Measurements from ENCODE around the gene PLEKHA7.

Gene PLEKHA7

DNA sequence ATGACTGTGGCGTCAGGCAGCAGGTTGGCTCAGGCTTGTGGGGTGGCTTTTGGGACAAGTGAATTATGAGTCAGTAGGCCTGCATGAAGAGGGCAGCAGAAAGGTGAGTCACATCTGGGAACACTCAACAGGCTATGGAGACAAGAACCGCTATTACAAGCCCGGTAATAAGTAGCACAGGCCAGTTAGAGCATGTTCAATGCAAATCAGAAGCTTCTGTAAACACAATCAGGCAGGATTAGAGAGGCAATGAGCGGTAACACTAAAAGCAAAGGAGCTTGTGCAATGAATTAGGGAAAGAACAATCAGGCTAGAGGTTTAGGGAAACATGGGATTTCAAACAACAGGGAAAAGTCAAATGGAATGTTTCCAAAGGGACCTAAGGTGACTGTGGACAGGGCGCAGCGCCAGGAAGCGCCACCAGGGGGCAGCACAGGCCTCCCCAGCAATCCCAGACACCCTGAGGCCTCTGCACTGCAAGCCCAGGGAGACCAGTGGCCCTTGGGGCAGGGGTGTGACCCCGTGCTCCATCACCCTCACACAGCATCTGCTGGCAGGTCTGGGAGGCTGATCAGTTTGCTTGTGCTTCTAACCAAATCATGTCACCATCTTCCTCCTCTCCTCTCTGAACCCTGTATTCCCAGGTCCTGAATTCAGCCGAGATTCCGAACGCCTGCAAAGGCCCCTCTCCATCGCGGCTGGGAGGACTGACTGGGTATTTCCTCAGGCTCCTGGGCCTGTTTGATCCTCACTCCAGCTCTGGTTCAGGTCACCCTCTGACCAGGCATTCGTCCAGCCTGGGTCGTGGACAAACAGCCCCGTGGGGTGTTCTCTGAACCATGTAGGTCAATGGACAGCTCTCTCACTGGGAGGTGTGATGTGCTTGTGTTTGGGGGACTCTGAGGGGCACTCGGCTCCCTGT, 225.8 kb downstream of the PLEKHA7 start:
- no peak overlapping the region for H3K4me3 ChIP-seq (ENCODE audit: low read depth, low read length)
- peak; percentile 65 for DNase-seq (ENCODE audit: low read depth)
- TF ChIP-seq, protein P1, sequence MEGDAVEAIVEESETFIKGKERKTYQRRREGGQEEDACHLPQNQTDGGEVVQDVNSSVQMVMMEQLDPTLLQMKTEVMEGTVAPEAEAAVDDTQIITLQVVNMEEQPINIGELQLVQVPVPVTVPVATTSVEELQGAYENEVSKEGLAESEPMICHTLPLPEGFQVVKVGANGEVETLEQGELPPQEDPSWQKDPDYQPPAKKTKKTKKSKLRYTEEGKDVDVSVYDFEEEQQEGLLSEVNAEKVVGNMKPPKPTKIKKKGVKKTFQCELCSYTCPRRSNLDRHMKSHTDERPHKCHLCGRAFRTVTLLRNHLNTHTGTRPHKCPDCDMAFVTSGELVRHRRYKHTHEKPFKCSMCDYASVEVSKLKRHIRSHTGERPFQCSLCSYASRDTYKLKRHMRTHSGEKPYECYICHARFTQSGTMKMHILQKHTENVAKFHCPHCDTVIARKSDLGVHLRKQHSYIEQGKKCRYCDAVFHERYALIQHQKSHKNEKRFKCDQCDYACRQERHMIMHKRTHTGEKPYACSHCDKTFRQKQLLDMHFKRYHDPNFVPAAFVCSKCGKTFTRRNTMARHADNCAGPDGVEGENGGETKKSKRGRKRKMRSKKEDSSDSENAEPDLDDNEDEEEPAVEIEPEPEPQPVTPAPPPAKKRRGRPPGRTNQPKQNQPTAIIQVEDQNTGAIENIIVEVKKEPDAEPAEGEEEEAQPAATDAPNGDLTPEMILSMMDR (IDR thresholded peaks at IDR 0.05; ENCODE audit: low read depth, low read length) = peak; percentile 96
- TF ChIP-seq POLR2A (IDR thresholded peaks at IDR 0.05; ENCODE audit: extremely low read depth, insufficient read length) = no peak

DNA sequence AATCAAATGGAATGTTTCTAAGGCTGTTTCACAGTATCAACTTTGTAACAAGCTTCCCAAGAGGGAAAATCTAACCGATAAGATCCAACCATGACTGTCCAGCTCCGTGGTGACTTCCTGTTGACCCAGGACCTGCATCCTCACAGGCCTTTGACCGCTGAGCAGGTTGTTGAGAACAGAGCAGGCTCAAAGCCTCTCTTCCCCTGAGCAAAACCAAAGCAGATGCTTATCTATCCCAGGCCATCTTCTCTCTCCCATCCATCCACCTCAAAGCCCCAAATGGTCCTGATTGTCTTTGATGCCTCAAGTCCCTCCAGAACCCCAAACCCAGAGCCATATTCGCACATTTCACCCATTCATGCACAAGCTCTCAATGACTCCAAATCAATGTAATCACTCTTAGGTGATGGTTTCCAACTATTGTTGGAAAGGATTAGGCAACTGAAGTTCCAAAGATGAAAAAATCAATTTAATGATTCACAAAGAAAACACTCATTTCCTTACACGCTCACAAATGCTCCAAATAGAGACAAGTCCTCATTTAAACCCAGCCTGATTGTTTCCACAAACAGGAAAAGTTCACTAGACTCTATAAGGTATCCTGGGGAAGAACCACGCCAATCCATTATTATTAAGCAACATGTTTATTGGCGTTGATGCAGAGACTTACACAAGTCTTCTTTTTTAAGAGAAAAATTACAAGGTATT, 227.0 kb downstream of the PLEKHA7 start:
- TF ChIP-seq MYC (IDR thresholded peaks at IDR 0.05; ENCODE audit: low read depth, low read length) (no peak), POLR2A (IDR thresholded peaks at IDR 0.05; ENCODE audit: extremely low read depth, insufficient read length) (no peak)
- TF ChIP-seq, protein P2, sequence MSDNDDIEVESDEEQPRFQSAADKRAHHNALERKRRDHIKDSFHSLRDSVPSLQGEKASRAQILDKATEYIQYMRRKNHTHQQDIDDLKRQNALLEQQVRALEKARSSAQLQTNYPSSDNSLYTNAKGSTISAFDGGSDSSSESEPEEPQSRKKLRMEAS (IDR thresholded peaks at IDR 0.05; ENCODE audit: low read depth, low read length) = no peak
- TF ChIP-seq, protein P1 (IDR thresholded peaks at IDR 0.05; ENCODE audit: low read depth, low read length) = no peak
- H3K4me3 ChIP-seq (ENCODE audit: low read depth, low read length) = no peak overlapping the region
- no peak for DNase-seq (ENCODE audit: low read depth)

DNA sequence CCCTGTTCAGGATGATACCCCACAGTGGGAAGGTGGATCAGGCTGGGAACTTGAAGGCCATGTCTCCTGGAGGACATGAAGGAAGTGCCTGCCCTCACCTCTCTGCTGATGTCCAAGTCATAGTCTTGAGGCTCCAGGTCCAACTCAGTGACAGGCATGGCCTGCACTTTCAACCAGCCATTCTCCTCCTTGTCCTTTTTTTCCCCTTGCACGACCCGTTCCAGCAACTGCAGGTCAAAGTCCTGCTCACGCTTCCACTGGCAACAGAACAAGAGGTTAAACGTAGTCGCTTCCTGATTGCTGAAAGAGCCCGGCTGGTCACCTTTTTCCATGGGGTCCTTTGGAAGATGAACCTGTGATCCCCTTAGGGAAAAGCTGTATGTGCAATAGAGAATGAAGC, 228.1 kb downstream of the PLEKHA7 start:
- H3K4me3 ChIP-seq (ENCODE audit: low read depth, low read length) = no peak overlapping the region
- TF ChIP-seq, protein P1 (IDR thresholded peaks at IDR 0.05; ENCODE audit: low read depth, low read length) = no peak
- TF ChIP-seq, protein P2 (IDR thresholded peaks at IDR 0.05; ENCODE audit: low read depth, low read length) = no peak
- TF ChIP-seq MYC (IDR thresholded peaks at IDR 0.05; ENCODE audit: low read depth, low read length) (no peak), POLR2A (IDR thresholded peaks at IDR 0.05; ENCODE audit: extremely low read depth, insufficient read length) (no peak)
- no peak for DNase-seq (ENCODE audit: low read depth)

DNA sequence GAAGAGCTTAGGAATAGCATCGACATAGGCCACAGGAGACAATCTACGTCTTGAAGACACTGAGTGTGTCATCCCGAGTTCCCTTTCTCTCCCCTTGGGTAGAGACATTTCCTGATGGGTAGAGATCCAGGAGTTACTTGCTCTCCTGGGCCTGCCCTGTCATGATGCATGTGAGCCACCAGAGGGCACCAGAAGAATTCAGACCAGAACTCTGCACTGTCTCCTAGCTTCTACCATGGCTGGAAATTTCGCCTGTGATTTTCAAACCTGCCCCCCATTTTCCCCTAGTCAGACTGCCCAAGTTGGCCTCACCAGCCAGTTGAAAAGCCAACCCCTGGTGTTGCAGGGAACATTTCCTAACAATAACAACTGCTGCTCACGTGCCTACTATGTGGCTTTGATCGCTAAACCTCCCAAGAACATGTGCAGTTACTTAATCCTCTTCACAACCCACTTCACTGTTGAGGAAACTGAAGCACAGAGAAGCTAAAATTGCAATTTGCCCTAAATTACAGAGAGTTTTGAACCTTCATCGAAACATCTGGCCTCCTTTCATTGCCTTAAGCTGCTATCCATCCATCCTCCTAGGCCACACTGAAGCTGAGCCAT, 228.6 kb downstream of the PLEKHA7 start:
- no peak overlapping the region for H3K4me3 ChIP-seq (ENCODE audit: low read depth, low read length)
- peak; percentile 66 for DNase-seq (ENCODE audit: low read depth)
- TF ChIP-seq, protein P1 (IDR thresholded peaks at IDR 0.05; ENCODE audit: low read depth, low read length) = peak; percentile 94
- TF ChIP-seq, protein P2 (IDR thresholded peaks at IDR 0.05; ENCODE audit: low read depth, low read length) = peak; percentile 45
- TF ChIP-seq MYC (IDR thresholded peaks at IDR 0.05; ENCODE audit: low read depth, low read length) = no peak

DNA sequence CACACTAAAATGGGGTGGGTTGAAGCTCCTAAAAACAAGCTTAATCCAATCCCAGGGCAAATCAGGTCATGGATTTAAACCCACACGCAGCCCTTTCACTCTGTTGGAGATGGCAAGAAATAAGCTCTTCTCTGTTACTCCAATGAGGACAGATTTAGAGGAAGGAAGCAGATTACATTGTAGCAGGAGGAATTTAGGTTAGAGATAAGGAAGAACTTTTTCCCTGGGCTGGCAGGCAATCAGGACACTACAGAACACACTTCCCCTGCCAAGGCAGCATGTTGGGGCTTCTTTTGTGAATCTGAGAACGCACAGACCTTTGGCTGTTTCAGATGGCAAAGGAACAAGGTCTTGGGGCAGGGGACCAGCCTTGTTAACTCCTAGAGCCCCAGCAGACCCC, 229.5 kb downstream of the PLEKHA7 start:
- H3K4me3 ChIP-seq (ENCODE audit: low read depth, low read length) = no peak overlapping the region
- no peak for DNase-seq (ENCODE audit: low read depth)
- TF ChIP-seq, protein P2 (IDR thresholded peaks at IDR 0.05; ENCODE audit: low read depth, low read length) = no peak
- TF ChIP-seq MYC (IDR thresholded peaks at IDR 0.05; ENCODE audit: low read depth, low read length) = no peak
- TF ChIP-seq, protein P1 (IDR thresholded peaks at IDR 0.05; ENCODE audit: low read depth, low read length) = no peak
- no peak for TF ChIP-seq POLR2A (IDR thresholded peaks at IDR 0.05; ENCODE audit: extremely low read depth, insufficient read length)
